ENCODE data around the gene CD300E.

The CD300E gene

GRCh38 chr17:74623693-74624093 lies at the start of gene CD300E:
TSS of gene CD300E (minus strand) at chr17:74623738. CDS start at chr17:74623621, 117 bp downstream.
- TF ChIP-seq CTCF (IDR thresholded peaks at IDR 0.05; ENCODE audit: low read depth, low read length), result no peak
- no peak for DNase-seq (ENCODE audit: low read depth in 2 of 2)
- H3K4me3 ChIP-seq (replicated peaks in 1 of 2; ENCODE audit: low read depth in 2 of 2, low read length in 2 of 2), result no peak within 1 kb of the TSS

DNA sequence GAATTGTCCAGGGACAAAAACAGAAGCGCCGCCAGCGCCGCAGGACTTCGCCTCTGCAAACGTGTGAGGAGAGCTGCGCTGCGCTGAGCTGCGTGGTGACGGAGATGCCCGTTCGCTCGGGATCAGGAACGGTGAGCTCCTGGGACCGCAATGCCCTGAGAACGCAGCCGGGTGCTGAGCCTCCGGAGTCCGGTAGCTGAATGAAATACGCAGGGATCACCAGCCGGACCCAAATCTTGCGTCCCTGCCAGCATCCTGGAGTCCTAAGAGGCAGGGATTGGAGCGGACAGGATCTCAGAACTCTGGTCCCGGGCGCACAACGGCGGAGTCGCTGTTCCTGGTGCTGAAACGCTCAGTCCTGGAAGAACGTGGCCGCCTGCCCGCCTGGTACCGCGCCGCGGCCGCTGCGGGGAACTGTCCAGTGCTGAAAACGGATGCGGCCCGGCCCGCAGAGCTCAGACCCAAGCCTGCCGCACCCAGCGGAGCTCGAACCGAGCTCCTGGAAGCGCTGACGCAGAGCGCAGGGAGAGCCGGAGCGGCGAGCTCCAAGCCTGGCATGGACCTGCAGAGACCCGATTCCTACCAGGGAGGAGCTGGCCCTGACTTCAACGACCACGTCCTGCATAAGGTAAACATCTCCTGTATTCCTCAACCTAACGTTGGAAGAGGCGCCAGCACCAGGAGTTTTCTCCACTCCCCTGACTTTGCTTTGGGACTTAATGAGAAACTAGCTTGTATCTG lies 47.7 kb upstream of the CD300E start:
- no peak for TF ChIP-seq CTCF (IDR thresholded peaks at IDR 0.05; ENCODE audit: low read depth, low read length)
- H3K4me3 ChIP-seq (replicated peaks in 1 of 2; ENCODE audit: low read depth in 2 of 2, low read length in 2 of 2), result no peak overlapping the region
- peak; percentile 76 to 87 for DNase-seq (ENCODE audit: low read depth in 2 of 2)

DNA sequence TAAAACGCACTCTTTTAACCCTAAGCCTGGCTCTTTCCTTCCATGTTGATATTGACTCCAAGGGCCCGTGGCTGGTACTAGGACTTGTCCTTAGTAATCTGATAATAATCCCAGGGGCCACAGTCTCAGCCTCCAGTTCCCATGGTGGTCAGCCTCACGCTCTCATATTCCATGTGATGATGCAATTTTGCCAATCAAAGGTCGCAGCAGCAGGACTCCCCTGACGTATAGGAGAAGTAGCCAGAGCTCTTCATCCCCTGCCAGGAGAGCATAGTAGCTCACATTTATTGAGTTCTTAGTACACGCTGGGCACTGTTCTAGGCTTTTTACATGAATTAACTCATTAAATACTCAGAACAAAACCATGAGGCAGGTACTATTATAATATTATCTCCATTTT lies 46.8 kb upstream of the CD300E start:
- TF ChIP-seq CTCF (IDR thresholded peaks at IDR 0.05; ENCODE audit: low read depth, low read length), result no peak
- no peak overlapping the region for H3K4me3 ChIP-seq (replicated peaks in 1 of 2; ENCODE audit: low read depth in 2 of 2, low read length in 2 of 2)
- DNase-seq (ENCODE audit: low read depth in 2 of 2), result no peak

DNA sequence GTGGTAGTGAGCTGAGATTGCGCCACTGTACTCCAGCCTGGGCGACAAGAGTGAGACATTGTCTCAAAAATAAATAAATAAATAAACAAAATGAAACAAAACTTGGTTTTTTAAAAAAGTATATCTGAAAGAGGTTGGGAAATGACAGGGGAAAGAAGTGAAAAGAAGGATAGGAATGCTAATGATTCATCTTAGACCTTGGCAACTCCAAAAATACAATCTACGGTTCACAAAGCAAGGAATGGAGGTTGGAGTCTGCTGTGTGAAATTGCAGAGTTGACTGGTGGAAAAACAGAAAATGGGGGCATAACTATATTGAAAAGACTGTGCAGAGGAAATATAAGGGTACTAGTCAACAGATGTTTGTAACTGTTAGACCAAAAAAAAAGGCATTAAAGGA lies 40.0 kb upstream of the CD300E start:
- H3K4me3 ChIP-seq (replicated peaks in 1 of 2; ENCODE audit: low read depth in 2 of 2, low read length in 2 of 2), result no peak overlapping the region
- no peak for DNase-seq (ENCODE audit: low read depth in 2 of 2)
- no peak for TF ChIP-seq CTCF (IDR thresholded peaks at IDR 0.05; ENCODE audit: low read depth, low read length)

- H3K4me3 ChIP-seq (replicated peaks in 1 of 2; ENCODE audit: low read depth in 2 of 2, low read length in 2 of 2), result no peak overlapping the region
- no peak for TF ChIP-seq CTCF (IDR thresholded peaks at IDR 0.05; ENCODE audit: low read depth, low read length)
- DNase-seq (ENCODE audit: low read depth in 2 of 2), result no peak
Measured at GRCh38 chr17:74659889-74660288, 36.4 kb upstream of the CD300E start.

GRCh38 chr17:74658620-74659019 lies 35.1 kb upstream of the CD300E start:
- no peak for DNase-seq (ENCODE audit: low read depth in 2 of 2)
- H3K4me3 ChIP-seq (replicated peaks in 1 of 2; ENCODE audit: low read depth in 2 of 2, low read length in 2 of 2), result no peak overlapping the region
- no peak for TF ChIP-seq CTCF (IDR thresholded peaks at IDR 0.05; ENCODE audit: low read depth, low read length)

DNA sequence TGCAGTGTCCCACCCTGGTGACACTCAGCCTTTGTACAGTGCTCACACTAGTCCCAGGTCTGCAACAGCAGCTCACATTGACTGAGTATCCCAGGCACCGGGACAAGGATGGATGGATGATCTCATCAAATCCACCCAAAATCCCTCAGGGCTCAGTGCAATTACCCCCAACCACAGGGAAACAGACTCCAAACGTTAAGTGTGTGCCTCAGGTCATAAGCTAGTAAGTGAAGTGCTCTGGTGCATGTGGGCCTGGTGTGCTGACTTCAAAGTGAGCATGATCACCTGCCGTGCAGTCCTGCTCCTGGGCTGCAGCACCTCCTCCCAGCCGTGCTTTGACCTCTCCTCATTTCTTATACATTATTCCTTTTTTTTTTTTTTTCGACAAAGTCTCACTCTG lies 31.2 kb upstream of the CD300E start:
- no peak overlapping the region for H3K4me3 ChIP-seq (replicated peaks in 1 of 2; ENCODE audit: low read depth in 2 of 2, low read length in 2 of 2)
- TF ChIP-seq CTCF (IDR thresholded peaks at IDR 0.05; ENCODE audit: low read depth, low read length), result no peak
- no peak for DNase-seq (ENCODE audit: low read depth in 2 of 2)
